22Rv1 (cell line): ENCODE measurements around the gene NANOGP8.

Source experiments
- CTCF ChIP-seq: fragments of 450-650 bp; IDR thresholded peaks from 2 replicates; pipeline ENCODE4 v1.5.1; 2017; ENCODE audit warnings: mild to moderate bottlenecking
- ZFX ChIP-seq: fragments of 450-650 bp; IDR thresholded peaks from 2 replicates; pipeline ENCODE4 v1.6.1; 2017; ENCODE audit warnings: antibody characterized with exemption, borderline replicate concordance

- no peak for TF ChIP-seq CTCF
- no peak for TF ChIP-seq ZFX
Measured at GRCh38 chr15:35062738-35063099, 22.4 kb downstream of the NANOGP8 start.
